ENCODE data around the gene STPG1. TPM values are rescaled to one million over a fixed set of nuclear protein-coding genes. Genes with fewer than 3 reads are reported as not detected.
"Not testable (repeated sequence)": the region's sequence is repeated elsewhere in the genome, so short reads cannot be mapped to it uniquely, and the experiment has no call there.

The STPG1 gene
- total RNA-seq (2014; rRNA removed; shearing (Covaris generic)), result 7.1 and 17.8 TPM in 2 replicates

GRCh38 chr1:24413350-24414163, at the start of gene STPG1:
Gene STPG1 (minus strand): TSS chr1:24413782. CDS start chr1:24401388, 12,394 bp downstream.
- DNase-seq (ENCODE audit: low spot score), result peak; percentile 97
- in situ Hi-C loops (cut with HindIII; ENCODE audit: low sequenced_read_pairs), result no loop called here

GRCh38 chr1:24462128-24462527, 48.5 kb upstream of the STPG1 start:
- DNase-seq (ENCODE audit: low spot score); in situ Hi-C loops (cut with HindIII; ENCODE audit: low sequenced_read_pairs): not testable (repeated sequence)

- in situ Hi-C loops (cut with HindIII; ENCODE audit: low sequenced_read_pairs), result no loop called here
- DNase-seq (ENCODE audit: low spot score), result no peak
Observed at GRCh38 chr1:24459551-24460266, 46.1 kb upstream of the STPG1 start.

- DNase-seq (ENCODE audit: low spot score), result no peak
- in situ Hi-C loops (cut with HindIII; ENCODE audit: low sequenced_read_pairs), result no loop called here
Observed at GRCh38 chr1:24457866-24458265, 44.3 kb upstream of the STPG1 start.

GRCh38 chr1:24455272-24455671, 41.7 kb upstream of the STPG1 start:
- in situ Hi-C loops (cut with HindIII; ENCODE audit: low sequenced_read_pairs), result no loop called here
- no peak for DNase-seq (ENCODE audit: low spot score)

- DNase-seq (ENCODE audit: low spot score), result no peak
- in situ Hi-C loops (cut with HindIII; ENCODE audit: low sequenced_read_pairs), result no loop called here
Observed at GRCh38 chr1:24454673-24455072, 41.1 kb upstream of the STPG1 start.

- in situ Hi-C loops (cut with HindIII; ENCODE audit: low sequenced_read_pairs), result no loop called here
- DNase-seq (ENCODE audit: low spot score), result no peak
Observed at GRCh38 chr1:24452922-24453485, 39.4 kb upstream of the STPG1 start.

- DNase-seq (ENCODE audit: low spot score), result no peak
- in situ Hi-C loops (cut with HindIII; ENCODE audit: low sequenced_read_pairs), result no loop called here
Observed at GRCh38 chr1:24451746-24452145, 38.2 kb upstream of the STPG1 start.

- no peak for DNase-seq (ENCODE audit: low spot score)
- in situ Hi-C loops (cut with HindIII; ENCODE audit: low sequenced_read_pairs), result no loop called here
Observed at GRCh38 chr1:24450857-24451397, 37.3 kb upstream of the STPG1 start.

GRCh38 chr1:24450316-24450715, 36.7 kb upstream of the STPG1 start:
- in situ Hi-C loops (cut with HindIII; ENCODE audit: low sequenced_read_pairs), result no loop called here

GRCh38 chr1:24446446-24446845, 32.9 kb upstream of the STPG1 start:
- DNase-seq (ENCODE audit: low spot score); in situ Hi-C loops (cut with HindIII; ENCODE audit: low sequenced_read_pairs): not testable (repeated sequence)

More at GRCh38 chr1:24450316-24450715, 36.7 kb upstream of the STPG1 start:
- no peak for DNase-seq (ENCODE audit: low spot score)

- in situ Hi-C loops (cut with HindIII; ENCODE audit: low sequenced_read_pairs), result no loop called here
- peak; percentile 45 for DNase-seq (ENCODE audit: low spot score)
Observed at GRCh38 chr1:24443241-24443656, 29.7 kb upstream of the STPG1 start.

- in situ Hi-C loops (cut with HindIII; ENCODE audit: low sequenced_read_pairs), result no loop called here
- no peak for DNase-seq (ENCODE audit: low spot score)
Observed at GRCh38 chr1:24442764-24443163, 29.2 kb upstream of the STPG1 start.

GRCh38 chr1:24441996-24442668, 28.6 kb upstream of the STPG1 start:
- DNase-seq (ENCODE audit: low spot score), result no peak
- in situ Hi-C loops (cut with HindIII; ENCODE audit: low sequenced_read_pairs), result no loop called here

GRCh38 chr1:24441480-24441879, 27.9 kb upstream of the STPG1 start:
- in situ Hi-C loops (cut with HindIII; ENCODE audit: low sequenced_read_pairs), result no loop called here
- DNase-seq (ENCODE audit: low spot score), result no peak

GRCh38 chr1:24440436-24440835, 26.9 kb upstream of the STPG1 start:
- in situ Hi-C loops (cut with HindIII; ENCODE audit: low sequenced_read_pairs), result no loop called here
- no peak for DNase-seq (ENCODE audit: low spot score)

GRCh38 chr1:24438423-24438901, 24.9 kb upstream of the STPG1 start:
- peak; percentile 97 for DNase-seq (ENCODE audit: low spot score)
- in situ Hi-C loops (cut with HindIII; ENCODE audit: low sequenced_read_pairs), result no loop called here

- DNase-seq (ENCODE audit: low spot score), result peak; percentile 74
- in situ Hi-C loops (cut with HindIII; ENCODE audit: low sequenced_read_pairs), result no loop called here
Observed at GRCh38 chr1:24437631-24438396, 24.2 kb upstream of the STPG1 start.

All from G401 (cell line).